ENCODE measurements around the gene GRID2.

The GRID2 gene

GRCh38 chr4:92279296-92279695 lies 24.5 kb upstream of the GRID2 start:
- Histone ChIP-seq H3F3A (ENCODE audit: insufficient read depth, low read length) (no peaks in the 10 kb centered on the region), H3K4me2 (ENCODE audit: low read depth, low read length) (no peak overlapping the region), H3K36me3 (replicated peaks; ENCODE audit: insufficient read depth, low read length) (no peaks in the 10 kb centered on the region), H2AFZ (ENCODE audit: low read length) (no peak overlapping the region), H3K9ac (ENCODE audit: low read length) (no peak overlapping the region), H4K20me1 (ENCODE audit: insufficient read depth, low read length) (no peaks in the 10 kb centered on the region), H3K79me2 (ENCODE audit: low read length) (no peaks in the 10 kb centered on the region), H3K27me3 (replicated peaks; ENCODE audit: insufficient read depth, low read length) (no peaks in the 10 kb centered on the region), H3K4me3 (ENCODE audit: low read length) (no peak overlapping the region), H3K4me1 (ENCODE audit: low read length) (no peaks in the 10 kb centered on the region), H3K27ac (ENCODE audit: low read length) (no peak overlapping the region), H3K9me3 (replicated peaks; ENCODE audit: insufficient read depth, low read length) (no peaks in the 10 kb centered on the region), H3K9me2 (replicated peaks; ENCODE audit: insufficient read depth, low read length) (no peaks in the 10 kb centered on the region)
- DNase-seq = no peak
- TF ChIP-seq EZH2 (optimal IDR thresholded peaks at IDR 0.05; ENCODE audit: low read depth, low read length) = no peak
- TF ChIP-seq EZH2phosphoT487 (IDR thresholded peaks at IDR 0.05; ENCODE audit: low read length) = no peak
- no peak for TF ChIP-seq CTCF (IDR thresholded peaks at IDR 0.05; ENCODE audit: low read length)

- no peak for TF ChIP-seq EZH2phosphoT487 (IDR thresholded peaks at IDR 0.05; ENCODE audit: low read length)
- TF ChIP-seq CTCF (IDR thresholded peaks at IDR 0.05; ENCODE audit: low read length) = peak; percentile 18; the same call in 1 of the 2 replicates
- TF ChIP-seq EZH2 (optimal IDR thresholded peaks at IDR 0.05; ENCODE audit: low read depth, low read length) = no peak
- no peaks in the 10 kb centered on the region for H3K4me1 ChIP-seq (ENCODE audit: low read length)
- H3K79me2 ChIP-seq (ENCODE audit: low read length) = no peaks in the 10 kb centered on the region
- no peaks in the 10 kb centered on the region for H3K36me3 ChIP-seq (replicated peaks; ENCODE audit: insufficient read depth, low read length)
- no peak overlapping the region for H3K9ac ChIP-seq (ENCODE audit: low read length)
- no peaks in the 10 kb centered on the region for H4K20me1 ChIP-seq (ENCODE audit: insufficient read depth, low read length)
- no peaks in the 10 kb centered on the region for H3K9me2 ChIP-seq (replicated peaks; ENCODE audit: insufficient read depth, low read length)
- H3K4me3 ChIP-seq (ENCODE audit: low read length) = no peak overlapping the region
- no peak overlapping the region for H3K27ac ChIP-seq (ENCODE audit: low read length)
- H3K4me2 ChIP-seq (ENCODE audit: low read depth, low read length) = no peak overlapping the region
- no peak for DNase-seq
- no peaks in the 10 kb centered on the region for H3K27me3 ChIP-seq (replicated peaks; ENCODE audit: insufficient read depth, low read length)
- H3F3A ChIP-seq (ENCODE audit: insufficient read depth, low read length) = no peaks in the 10 kb centered on the region
- no peak overlapping the region for H2AFZ ChIP-seq (ENCODE audit: low read length)
- H3K9me3 ChIP-seq (replicated peaks; ENCODE audit: insufficient read depth, low read length) = no peaks in the 10 kb centered on the region
These were observed 4.6 kb upstream of the GRID2 start for GRCh38 chr4:92299152-92299551.

- Histone ChIP-seq H3K4me2 (ENCODE audit: low read depth, low read length) (peak overlapping the region; percentile 90), H3K27me3 (replicated peaks; ENCODE audit: insufficient read depth, low read length) (no peaks in the 10 kb centered on the region), H3K9me2 (replicated peaks; ENCODE audit: insufficient read depth, low read length) (no peaks in the 10 kb centered on the region), H3K36me3 (replicated peaks; ENCODE audit: insufficient read depth, low read length) (no peaks in the 10 kb centered on the region), H3K4me1 (ENCODE audit: low read length) (no peaks in the 10 kb centered on the region), H3K9ac (ENCODE audit: low read length) (no peak overlapping the region), H4K20me1 (ENCODE audit: insufficient read depth, low read length) (no peaks in the 10 kb centered on the region), H3F3A (ENCODE audit: insufficient read depth, low read length) (no peaks in the 10 kb centered on the region), H3K9me3 (replicated peaks; ENCODE audit: insufficient read depth, low read length) (no peaks in the 10 kb centered on the region), H2AFZ (ENCODE audit: low read length) (peak overlapping the region; percentile 72), H3K27ac (ENCODE audit: low read length) (no peak overlapping the region), H3K4me3 (ENCODE audit: low read length) (peak overlapping the region; percentile 61), H3K79me2 (ENCODE audit: low read length) (no peaks in the 10 kb centered on the region)
- TF ChIP-seq CTCF (IDR thresholded peaks at IDR 0.05; ENCODE audit: low read length) (no peak), EZH2 (optimal IDR thresholded peaks at IDR 0.05; ENCODE audit: low read depth, low read length) (no peak), EZH2phosphoT487 (IDR thresholded peaks at IDR 0.05; ENCODE audit: low read length) (no peak)
- no peak for DNase-seq
These were observed 355 bp downstream of the GRID2 start for GRCh38 chr4:92304121-92304520.

All from MM.1S (cell line).